Urinary bladder (tissue), 4 donors: ENCODE results near the gene ZNF195. TPM values are rescaled to one million over a fixed set of nuclear protein-coding genes. Genes with fewer than 3 reads are reported as not detected.
"Not testable (repeated sequence)": the region's sequence is repeated elsewhere in the genome, so short reads cannot be mapped to it uniquely, and the experiment has no call there.

ENCODE experiments used
- DNase-seq: peaks from one replicate; pipeline ENCODE4 v3.0.0-alpha.2; 2015; ENCODE audit errors: extremely low spot score
- H3K27ac ChIP-seq: one replicate; pipeline ENCODE4 v1.5.1; 2013; ENCODE audit warnings: low read depth, mild to moderate bottlenecking, moderate library complexity
- H3K36me3 ChIP-seq: one replicate; pipeline ENCODE4 v1.6.1; 2013; ENCODE audit warnings: mild to moderate bottlenecking, moderate library complexity; ENCODE audit not compliant: insufficient read depth
- H3K4me1 ChIP-seq: one replicate; pipeline ENCODE4 v1.6.1; 2013; ENCODE audit warnings: mild to moderate bottlenecking, moderate library complexity; ENCODE audit not compliant: insufficient read depth
- H3K4me3 ChIP-seq: one replicate; pipeline ENCODE4 v1.5.1; 2013; ENCODE audit warnings: low read depth, low read length
- WGBS: extraction: QIAGEN DNeasy Blood & Tissue Kit; methylation state at CpG from one replicate; pipeline ENCODE4 v1.1.7; 2013; 5-methylcytosine and 5-hydroxymethylcytosine counted together
- polyA plus RNA-seq: library from polyadenylated mRNA; stranded (reverse); fragments of 200-250 nt; gene quantifications from one replicate; pipeline ENCODE4 v1.2.3, GENCODE V29; 2013
- total RNA-seq: library from RNA; depleted of rRNA; stranded (reverse); fragments of >200 nt; gene quantifications from one replicate; pipeline ENCODE4 v1.2.3, GENCODE V29; 2014
- donor health status: healthy with polysubstance abuse.
- donor health status: healthy.

The ZNF195 gene
- total RNA-seq (27.0 TPM), polyA plus RNA-seq (8.0 TPM)

DNA sequence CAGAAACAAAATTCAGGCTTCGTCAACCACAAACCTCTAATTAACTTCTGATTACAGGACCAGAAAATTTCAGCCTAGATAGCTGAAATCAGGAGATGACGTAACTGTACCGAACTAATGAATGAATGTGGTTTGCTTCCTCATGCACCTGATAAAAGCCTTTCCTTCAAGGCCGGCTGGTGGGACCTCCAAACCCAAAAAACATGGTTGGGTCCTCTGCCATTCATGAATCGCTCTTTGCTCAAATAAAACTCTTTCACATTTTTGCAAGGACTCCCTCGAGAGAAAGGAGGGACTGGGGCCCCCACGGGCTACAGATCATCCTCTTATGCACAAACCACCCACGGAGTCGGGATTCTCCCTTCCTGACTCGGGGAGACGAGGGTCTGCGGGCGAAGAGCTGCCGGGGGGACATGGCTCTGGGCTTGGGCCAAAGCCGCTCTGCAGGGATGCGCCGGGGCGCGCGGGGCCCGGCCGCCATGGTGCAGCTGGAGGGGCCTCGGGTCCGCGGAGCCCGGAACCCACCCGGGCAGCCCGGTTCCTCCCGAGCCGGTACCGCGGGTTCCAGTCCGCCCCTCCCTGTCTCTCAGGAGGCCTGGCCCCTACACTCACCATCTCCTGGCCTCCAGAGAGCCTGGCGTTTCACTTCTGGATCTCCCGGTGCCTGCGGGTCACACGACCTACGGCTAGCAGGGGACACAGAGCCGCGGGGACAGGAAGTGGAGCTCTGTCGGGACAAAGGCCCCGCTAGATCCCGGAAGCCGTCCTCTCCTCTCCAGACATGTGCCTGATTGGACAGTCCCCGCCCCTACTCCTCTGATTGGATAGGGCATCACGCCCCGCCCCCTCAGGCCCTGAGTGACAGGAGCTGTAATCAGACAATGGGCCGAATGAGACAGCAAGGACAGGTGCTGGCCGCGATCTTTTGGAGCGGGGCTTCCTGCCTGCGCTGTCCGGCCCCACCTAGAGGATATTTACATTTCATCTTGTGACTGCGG, at the start of gene ZNF195:
TSS of gene ZNF195 (minus strand) at position 721 of the 998 bp plus-strand sequence. CDS start at position 615, 106 bp downstream.
- peak; percentile 95 for DNase-seq
- Histone ChIP-seq H3K4me3 (peak within 1 kb of the TSS; percentile 84), H3K27ac (peak within 1 kb of the TSS; percentile 49), H3K4me1 (no peaks in the 10 kb centered on the region), H3K36me3 (no peaks in the 10 kb centered on the region)
- WGBS = 1% methylated on average over 54 of the region's 54 CpGs

DNA sequence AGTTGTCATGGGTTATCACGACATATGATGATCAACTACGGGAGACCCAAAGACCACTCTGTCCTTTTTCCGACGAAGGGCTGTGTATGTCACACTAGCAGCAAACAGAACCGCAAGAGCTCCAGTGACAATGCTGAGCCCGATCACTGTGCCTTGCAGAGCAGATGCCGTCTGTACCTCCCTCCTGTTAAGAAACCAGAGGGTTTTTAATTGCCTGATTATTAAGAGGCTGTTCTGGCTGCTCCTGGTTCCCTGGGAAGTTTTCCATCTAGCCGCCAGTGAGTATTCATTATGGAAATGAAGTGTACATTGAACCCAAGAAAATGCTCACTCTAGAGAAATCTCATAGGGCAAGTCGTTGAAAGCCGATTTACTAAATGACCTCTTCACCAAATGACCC, 49.1 kb upstream of the ZNF195 start:
- not testable (repeated sequence) for H3K4me1 ChIP-seq, DNase-seq, H3K27ac ChIP-seq, H3K4me3 ChIP-seq, H3K36me3 ChIP-seq
- 77% methylated on average over 10 of the region's 10 CpGs for WGBS

DNA sequence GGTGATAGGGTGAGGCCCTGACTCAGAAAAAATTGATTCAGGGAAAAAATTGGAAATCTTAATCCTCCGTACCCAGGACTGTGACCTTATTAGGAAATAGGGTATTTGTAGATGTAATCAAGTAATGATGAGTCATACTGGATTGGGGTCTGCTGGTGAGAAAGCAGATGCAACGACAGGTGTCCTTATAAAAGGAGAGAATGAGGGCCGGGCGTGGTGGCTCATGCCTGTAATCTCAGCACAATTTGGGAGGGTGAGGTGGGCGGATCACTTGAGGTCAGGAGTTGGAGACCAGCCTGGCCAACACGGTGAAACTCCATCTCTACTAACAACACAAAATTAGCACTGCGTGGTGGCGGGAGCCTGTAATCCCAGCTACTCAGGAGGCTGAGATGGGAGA, 47.6 kb upstream of the ZNF195 start:
- H3K4me1 ChIP-seq, H3K36me3 ChIP-seq, H3K27ac ChIP-seq, H3K4me3 ChIP-seq, DNase-seq: not testable (repeated sequence)
- WGBS = 72% methylated on average over 8 of the region's 8 CpGs

DNA sequence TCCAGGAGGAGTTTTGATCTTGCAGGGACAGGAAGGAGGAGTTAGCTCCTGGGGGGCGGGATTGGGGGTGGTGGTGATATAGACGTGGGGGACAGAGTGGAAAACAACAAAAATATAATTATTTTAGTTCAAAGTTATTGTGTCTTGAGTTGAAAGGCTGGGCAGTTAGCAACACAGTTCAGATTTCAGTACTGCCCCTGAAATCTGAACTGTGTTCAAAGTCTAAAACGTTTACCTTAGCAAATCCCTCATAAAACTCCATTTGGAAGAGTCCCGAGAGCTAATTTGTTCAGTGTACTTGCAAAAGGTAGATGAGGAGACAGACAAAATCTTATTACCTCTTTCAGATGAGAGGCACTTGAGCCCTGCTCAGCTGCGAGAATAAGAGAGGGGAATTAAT, 45.0 kb upstream of the ZNF195 start:
- 15% methylated on average over 5 of the region's 5 CpGs for WGBS
- H3K4me3 ChIP-seq, H3K36me3 ChIP-seq: not testable (repeated sequence)

DNA sequence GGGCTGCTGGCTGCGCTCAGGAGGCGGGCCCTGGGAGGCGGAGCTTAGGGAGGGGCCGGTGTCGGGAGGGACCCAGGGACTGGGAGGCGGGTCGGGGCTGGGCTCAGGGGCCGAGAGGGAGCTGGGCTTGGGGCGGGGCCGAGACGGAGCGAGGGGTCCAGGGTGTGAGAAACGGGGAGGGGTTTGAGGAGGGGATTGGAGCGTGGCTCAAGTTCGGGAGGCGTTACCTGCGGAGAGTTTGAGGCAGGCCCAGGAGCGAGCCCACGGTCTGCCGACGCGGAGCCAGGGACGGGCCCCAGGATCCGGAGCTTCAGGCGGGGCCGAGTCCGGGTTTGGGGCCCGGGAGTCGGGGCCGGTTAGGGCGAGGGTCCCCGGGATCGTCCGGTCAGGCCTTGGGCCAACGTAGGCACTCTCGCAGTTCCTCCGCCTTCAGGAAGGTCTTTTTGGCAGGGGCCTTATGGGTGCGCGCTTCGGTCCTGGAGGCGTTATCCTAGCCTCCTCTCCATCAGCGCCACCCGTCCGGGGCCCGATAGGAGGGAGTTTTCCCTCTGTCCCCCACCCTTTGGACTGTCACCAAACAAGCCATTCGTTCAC, 44.3 kb upstream of the ZNF195 start:
- H3K36me3 ChIP-seq, DNase-seq, H3K4me1 ChIP-seq: not testable (repeated sequence)
- WGBS = under 1% methylated on average over 46 of the region's 46 CpGs
- Histone ChIP-seq H3K4me3 (peak overlapping the region; percentile 32), H3K27ac (peak overlapping the region; percentile 70)

More for the DNA sequence above, 45.0 kb upstream of the ZNF195 start:
- not testable (repeated sequence) for DNase-seq, H3K4me1 ChIP-seq, H3K27ac ChIP-seq

DNA sequence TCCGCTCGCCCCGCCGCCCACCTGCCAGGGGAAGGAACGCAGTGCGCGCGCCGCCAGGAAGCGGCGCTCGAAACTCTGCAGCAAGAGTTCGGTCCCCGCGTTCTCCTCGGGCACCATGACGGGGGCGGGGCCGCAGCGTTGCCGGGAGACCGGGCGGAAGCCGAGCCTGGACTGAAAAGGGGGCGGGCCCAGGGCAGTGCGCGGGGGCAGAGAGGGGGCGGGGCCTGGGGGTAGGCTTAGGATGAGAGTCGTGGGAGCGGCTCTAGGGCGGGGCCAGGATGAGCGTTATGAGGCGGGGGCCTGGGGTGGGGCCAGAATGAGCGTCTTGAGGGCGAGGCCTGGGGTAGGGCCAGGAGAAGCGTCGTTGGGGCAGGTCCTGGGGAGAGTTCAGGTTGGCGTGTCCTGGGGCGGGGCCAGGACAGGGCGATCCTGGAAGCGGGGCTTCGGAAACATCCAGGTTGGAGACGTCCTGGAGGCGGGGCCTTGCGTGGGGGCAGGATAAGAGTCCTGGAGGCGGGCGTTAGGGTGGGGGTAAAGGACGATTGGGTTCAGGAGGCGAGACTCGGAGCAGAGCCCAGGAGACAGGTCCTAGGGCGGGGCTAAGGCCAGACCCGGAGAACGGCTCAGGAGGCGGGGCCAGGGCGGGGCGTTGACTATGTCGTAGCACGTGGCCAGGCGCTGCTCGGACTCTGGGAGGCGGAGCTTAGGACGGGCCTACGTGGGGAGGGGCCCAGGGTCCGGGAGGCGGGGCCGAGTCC, 43.6 kb upstream of the ZNF195 start:
- under 1% methylated on average over 66 of the region's 66 CpGs for WGBS
- DNase-seq = peak; percentile 94
- peak overlapping the region; percentile 89 for H3K27ac ChIP-seq
- peak overlapping the region; percentile 53 for H3K4me3 ChIP-seq
- H3K4me1 ChIP-seq, H3K36me3 ChIP-seq: not testable (repeated sequence)

DNA sequence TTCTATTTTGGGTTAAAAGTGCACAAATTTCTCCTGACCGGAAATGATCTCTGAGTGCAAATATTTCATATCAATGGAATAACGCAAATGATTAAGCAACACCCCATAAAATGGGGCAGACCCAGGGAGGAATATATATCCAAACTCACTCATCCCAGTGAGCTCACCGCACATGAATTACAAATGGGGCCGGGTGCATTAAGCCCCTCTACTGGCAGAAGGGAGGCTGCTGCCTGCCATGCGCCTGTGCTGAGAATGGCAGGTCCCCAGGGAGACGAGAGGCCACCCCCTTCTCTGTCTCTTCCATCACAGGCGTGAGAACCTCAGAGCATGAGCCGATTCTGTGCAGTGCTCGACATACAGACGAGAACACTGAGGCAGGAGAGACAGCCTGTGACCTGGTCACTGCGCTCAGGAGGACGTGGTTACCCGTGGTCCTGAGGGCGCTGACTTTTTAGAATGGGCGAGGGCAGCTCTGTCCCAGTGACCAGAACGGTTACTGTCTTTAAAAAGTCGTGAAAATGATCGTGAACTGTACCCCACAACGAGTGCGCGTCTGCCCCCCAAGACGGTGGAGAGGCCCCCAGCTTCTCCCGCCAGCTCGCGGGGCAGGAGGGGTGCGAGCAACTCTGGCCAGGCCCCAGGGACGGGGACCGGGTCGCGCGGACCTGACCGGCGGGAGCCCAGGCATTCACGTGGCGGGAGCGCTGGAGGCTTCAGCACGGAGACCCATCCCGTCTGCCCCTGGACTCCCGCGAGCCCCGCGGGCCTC, 42.8 kb upstream of the ZNF195 start:
- not testable (repeated sequence) for DNase-seq, H3K36me3 ChIP-seq, H3K4me1 ChIP-seq
- WGBS = 2% methylated on average over 41 of the region's 42 CpGs
- H3K4me3 ChIP-seq = peak overlapping the region; percentile 53
- H3K27ac ChIP-seq = peak overlapping the region; percentile 47

DNA sequence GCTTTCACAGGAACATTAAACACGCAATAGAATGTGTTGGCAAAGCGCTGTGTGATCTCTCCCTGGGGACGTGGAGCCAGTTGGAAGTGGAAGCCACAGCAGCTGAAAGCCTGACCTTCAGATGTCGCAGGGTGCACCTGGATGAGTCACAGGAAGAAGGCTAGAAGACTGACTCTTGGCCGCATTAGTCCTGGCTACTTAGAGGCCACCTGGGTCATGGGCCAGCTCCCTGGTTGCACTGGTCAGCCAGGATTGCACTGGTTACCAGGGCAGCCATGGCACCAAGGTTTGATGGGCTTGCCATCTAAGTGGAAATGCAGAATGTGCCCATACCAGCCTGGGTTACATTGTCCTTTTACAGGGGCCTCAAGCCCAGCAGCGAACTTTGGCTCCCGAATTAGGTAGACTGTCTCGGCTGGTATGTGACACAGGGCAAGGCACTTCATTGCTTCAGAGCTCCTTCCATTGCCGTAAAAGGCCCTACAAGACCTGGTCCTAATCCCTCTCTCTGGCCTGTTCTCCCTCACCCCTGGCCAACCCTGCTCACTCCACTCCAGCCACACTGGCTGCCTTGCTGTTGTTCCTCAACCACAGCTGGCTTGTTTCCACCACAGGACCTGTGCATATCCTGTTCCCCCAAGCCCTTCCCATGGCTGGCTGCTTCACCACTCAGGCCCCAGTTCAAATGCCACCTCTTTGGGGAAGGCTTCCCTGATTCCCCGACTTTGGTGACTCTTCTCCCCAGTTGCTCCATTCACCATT, 41.5 kb upstream of the ZNF195 start:
- not testable (repeated sequence) for H3K27ac ChIP-seq, H3K4me3 ChIP-seq, H3K4me1 ChIP-seq, H3K36me3 ChIP-seq, DNase-seq
- WGBS = 64% methylated on average over 10 of the region's 10 CpGs

DNA sequence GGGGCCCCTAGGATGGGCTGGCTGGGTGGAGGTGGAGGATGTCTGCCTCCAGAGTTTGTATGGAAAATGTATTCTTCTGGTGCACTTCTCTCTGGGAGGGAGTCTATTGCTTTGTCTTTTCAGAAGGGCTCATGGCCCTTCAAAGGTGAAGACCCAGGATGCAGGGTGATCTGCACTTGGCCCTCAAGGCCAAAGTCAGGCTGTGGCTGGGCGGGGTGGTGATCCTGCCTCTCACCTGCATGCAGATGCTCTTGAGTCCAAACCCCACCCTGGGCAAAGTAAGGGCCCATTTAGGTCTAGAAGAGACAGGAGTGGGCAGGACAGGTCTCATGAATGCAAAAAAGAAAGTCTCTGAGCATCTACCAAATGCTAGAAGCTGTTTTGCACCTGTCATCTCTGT, 40.5 kb upstream of the ZNF195 start:
- 93% methylated on average over 1 of the region's 1 CpG for WGBS
- DNase-seq, H3K36me3 ChIP-seq: not testable (repeated sequence)

DNA sequence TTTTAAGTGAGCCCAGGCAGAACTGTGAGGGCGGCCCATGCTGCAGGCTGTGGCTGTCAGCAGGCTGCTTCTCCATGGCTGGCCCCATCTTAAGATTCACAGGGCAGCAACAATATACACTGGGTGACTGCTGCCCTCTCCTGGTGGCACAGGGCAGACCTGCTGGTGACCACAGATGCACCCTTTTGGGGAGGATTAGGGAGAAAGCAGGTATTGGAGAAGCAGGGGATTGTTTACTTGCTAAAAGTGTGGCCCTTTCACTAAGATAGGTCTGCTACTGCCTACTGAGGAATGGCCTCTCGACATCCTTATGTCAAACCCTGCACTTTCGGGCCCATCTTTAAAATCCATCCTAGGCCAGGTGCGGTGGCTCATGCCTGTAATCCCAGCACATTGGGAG, 38.1 kb upstream of the ZNF195 start:
- not testable (repeated sequence) for H3K4me1 ChIP-seq, H3K36me3 ChIP-seq, H3K4me3 ChIP-seq, H3K27ac ChIP-seq, DNase-seq
- WGBS = 57% methylated on average over 4 of the region's 4 CpGs

More for the DNA sequence above, 40.5 kb upstream of the ZNF195 start:
- not testable (repeated sequence) for H3K27ac ChIP-seq, H3K4me1 ChIP-seq, H3K4me3 ChIP-seq

DNA sequence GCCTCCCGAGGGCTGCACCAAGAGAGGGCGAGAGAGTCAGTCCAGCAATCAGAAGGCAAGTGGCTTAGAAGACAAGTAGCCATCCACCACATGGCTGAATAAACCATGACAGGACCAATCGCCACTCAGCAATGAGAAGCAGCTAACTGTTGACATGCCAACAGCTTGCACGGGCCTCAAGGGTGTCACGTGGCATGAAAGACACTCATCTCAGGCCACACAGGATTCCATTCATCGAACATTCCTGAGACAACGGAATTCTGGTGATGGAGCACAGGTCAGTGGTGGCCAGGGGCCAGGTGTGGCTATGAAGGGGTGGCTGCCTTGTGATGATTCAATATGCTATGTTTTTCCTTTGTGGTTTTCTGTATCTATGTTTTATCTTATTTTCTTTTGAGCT, 36.4 kb upstream of the ZNF195 start:
- not testable (repeated sequence) for DNase-seq, H3K4me3 ChIP-seq, H3K4me1 ChIP-seq, H3K27ac ChIP-seq, H3K36me3 ChIP-seq
- WGBS = 81% methylated on average over 7 of the region's 7 CpGs

DNA sequence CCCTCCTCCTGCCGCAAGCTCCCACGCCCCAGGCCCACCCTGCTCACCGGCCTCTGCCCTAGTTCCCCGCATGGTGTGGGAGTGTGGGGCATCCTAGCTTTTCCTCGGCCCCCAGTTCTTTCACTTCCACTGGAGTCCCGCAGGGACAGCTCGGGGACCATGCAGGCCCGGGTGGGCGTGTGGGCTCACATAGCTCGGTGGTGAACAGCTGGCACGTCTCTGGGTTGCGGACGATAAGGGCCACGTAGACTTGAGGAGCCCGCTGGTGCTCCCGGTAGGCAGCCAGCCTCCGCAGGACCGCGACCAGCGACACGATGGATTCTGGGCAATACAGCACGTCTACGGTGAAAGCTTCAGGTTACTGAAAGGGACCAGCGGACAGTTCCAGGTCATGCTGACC, 34.7 kb upstream of the ZNF195 start:
- not testable (repeated sequence) for H3K27ac ChIP-seq, H3K36me3 ChIP-seq, DNase-seq, H3K4me3 ChIP-seq, H3K4me1 ChIP-seq
- 90% methylated on average over 24 of the region's 24 CpGs for WGBS
